ENCODE data around the gene PDCD7.

PDCD7 gene

GRCh38 chr15:65071381-65071811 lies 62.2 kb downstream of the PDCD7 start:
- DNase-seq, result no peak

GRCh38 chr15:65069779-65070546 lies 63.6 kb downstream of the PDCD7 start:
- no peak for DNase-seq

GRCh38 chr15:65069179-65069578 lies 64.4 kb downstream of the PDCD7 start:
- DNase-seq, result no peak

- no peak for DNase-seq
Measured at GRCh38 chr15:65068403-65068788, 65.2 kb downstream of the PDCD7 start.

GRCh38 chr15:65067645-65068402 lies 65.8 kb downstream of the PDCD7 start, which contains the start of gene RASL12:
Gene RASL12 (minus strand): TSS chr15:65067991. CDS start chr15:65067835, 156 bp downstream.
- no peak for DNase-seq

Data from CD4-positive, alpha-beta T cell treated with Interleukin-4 for 1 hour (primary cell).